Uterus (tissue), 4 donors: ENCODE data around the gene FBXO44. TPM values are rescaled to one million over a fixed set of nuclear protein-coding genes. Genes with fewer than 3 reads are reported as not detected.

Experiments
- DNase-seq, 2 donors: peaks; one replicate each; pipeline ENCODE4 v3.0.0-alpha.2; 2019 to 2020
- H3K27ac ChIP-seq, 2 donors: fragments of 200-600 bp; sonication (generic); 1 replicate in 1 of 2; 2 replicates in 1 of 2; pipeline ENCODE4 v1.5.1; 2016 to 2018
- H3K27me3 ChIP-seq, 2 donors: fragments of 200-600 bp; sonication (generic); one replicate each; pipeline ENCODE4 v1.5.1; 2018 to 2019; ENCODE audit warnings: control low read depth in 1 of 2
- H3K36me3 ChIP-seq, 2 donors: fragments of 200-600 bp; sonication (generic); one replicate each; pipeline ENCODE4 v1.5.1; 2019; ENCODE audit warnings: control low read depth in 1 of 2
- H3K4me1 ChIP-seq, 2 donors: fragments of 200-600 bp; sonication (generic); one replicate each; pipeline ENCODE4 v1.5.1; 2018 to 2019; ENCODE audit warnings: control low read depth in 1 of 2
- H3K4me3 ChIP-seq, 2 donors: fragments of 200-600 bp; sonication (generic); 1 replicate in 1 of 2; 2 replicates in 1 of 2; pipeline ENCODE4 v1.5.1; 2018 to 2019; ENCODE audit warnings: mild to moderate bottlenecking in 1 of 2
- H3K9me3 ChIP-seq, 2 donors: fragments of 200-600 bp; sonication (generic); one replicate each; pipeline ENCODE4 v1.5.1; 2019; ENCODE audit warnings: control low read depth in 1 of 2
- CTCF ChIP-seq, 4 experiments: fragments of 200-600 bp in 2 of 4; fragments of 450-650 bp in 2 of 4; sonication (generic) in 2 of 4; IDR thresholded peaks; one replicate each; pipeline ENCODE4 v1.5.1; 2016 to 2019; ENCODE audit warnings: antibody characterized with exemption in 4 of 4, mild to moderate bottlenecking in 2 of 4, moderate library complexity in 1 of 4
- POLR2A ChIP-seq, 2 donors: fragments of 450-650 bp; IDR thresholded peaks; one replicate each; pipeline ENCODE4 v1.6.1; 2016; ENCODE audit warnings: antibody characterized with exemption in 2 of 2, mild to moderate bottlenecking in 1 of 2, moderate library complexity in 1 of 2
- intact Hi-C: fragments of 100-400 bp; cut with DNase I; formaldehyde crosslinking; loops from one replicate; pipeline ENCODE4 v1.15.1; 2023; ENCODE audit warnings: low total_unique reads
- total RNA-seq, 4 donors: library from RNA; depleted of rRNA in 3 of 4; stranded (reverse); fragments of >200 nt in 3 of 4; gene quantifications; one replicate each; pipeline versions ENCODE4 v1.1.0 to v1.2.4, GENCODE V29; 2014 to 2023
- donor health status: DM: yes; HTN: yes; CAD: no.

FBXO44 gene
- total RNA-seq, 4 donors from 2014 or later, result 7.6 to 26.7 (median 17.6) TPM

- Histone ChIP-seq H3K36me3 (no peaks in the 10 kb centered on the region), H3K27ac (no peak overlapping the region), H3K4me1 (peaks cover 0 to 13% of the 10 kb centered on the region in 2 donors), H3K4me3 (no peak overlapping the region), H3K9me3 (no peaks in the 10 kb centered on the region), H3K27me3 (peaks cover 9 to 17% of the 10 kb centered on the region in 2 donors)
- DNase-seq, result no peak
- no peak for TF ChIP-seq POLR2A (IDR thresholded peaks at IDR 0.05)
- no peak for TF ChIP-seq CTCF (IDR thresholded peaks at IDR 0.05)
- intact Hi-C loops, result no loop called here
These were observed 3.7 kb upstream of the FBXO44 start for GRCh38 chr1:11651017-11651416.

GRCh38 chr1:11652203-11652780 is 2.4 kb upstream of the FBXO44 start:
- H3K4me3 ChIP-seq, result no peak overlapping the region
- peaks cover 9 to 17% of the 10 kb centered on the region in 2 donors for H3K27me3 ChIP-seq
- TF ChIP-seq CTCF (IDR thresholded peaks at IDR 0.05), result no peak
- no peak for TF ChIP-seq POLR2A (IDR thresholded peaks at IDR 0.05)
- intact Hi-C loops, result no loop called here
- no peaks in the 10 kb centered on the region for H3K9me3 ChIP-seq
- H3K27ac ChIP-seq, result no peak overlapping the region
- no peaks in the 10 kb centered on the region for H3K36me3 ChIP-seq
- H3K4me1 ChIP-seq, result peaks cover 0 to 13% of the 10 kb centered on the region in 2 donors
- DNase-seq, result no peak

GRCh38 chr1:11653101-11653860 is 1.4 kb upstream of the FBXO44 start:
- Histone ChIP-seq H3K4me3 (no peak overlapping the region), H3K9me3 (no peaks in the 10 kb centered on the region)

GRCh38 chr1:11653861-11654136 is 878 bp upstream of the FBXO44 start:
- TF ChIP-seq CTCF (IDR thresholded peaks at IDR 0.05) (no peak), POLR2A (IDR thresholded peaks at IDR 0.05) (no peak)
- H3K27ac ChIP-seq, result peak overlapping the region in 1 of 2 donors; percentile 67

More at GRCh38 chr1:11653101-11653860, 1.4 kb upstream of the FBXO44 start:
- TF ChIP-seq CTCF (IDR thresholded peaks at IDR 0.05) (no peak), POLR2A (IDR thresholded peaks at IDR 0.05) (no peak)
- no peak for DNase-seq
- H3K27ac ChIP-seq, result no peak overlapping the region
- peaks cover 9 to 15% of the 10 kb centered on the region in 2 donors for H3K27me3 ChIP-seq
- H3K36me3 ChIP-seq, result no peaks in the 10 kb centered on the region
- intact Hi-C loops, result no loop called here
- H3K4me1 ChIP-seq, result peaks cover 0 to 13% of the 10 kb centered on the region in 2 donors

More at GRCh38 chr1:11653861-11654136, 878 bp upstream of the FBXO44 start:
- intact Hi-C loops, result no loop called here
- DNase-seq, result no peak
- peak overlapping the region in 1 of 2 donors; percentile 85 for H3K4me3 ChIP-seq
- H3K27me3 ChIP-seq, result peaks cover 9 to 10% of the 10 kb centered on the region in 2 donors
- H3K36me3 ChIP-seq, result no peaks in the 10 kb centered on the region
- no peaks in the 10 kb centered on the region for H3K9me3 ChIP-seq
- peaks cover 0 to 13% of the 10 kb centered on the region in 2 donors for H3K4me1 ChIP-seq
